Large intestine (tissue), 3 donors: ENCODE data around the gene PANK2. TPM values are rescaled to one million over a fixed set of nuclear protein-coding genes. Genes with fewer than 3 reads are reported as not detected.
"Not testable (repeated sequence)": the region's sequence is repeated elsewhere in the genome, so short reads cannot be mapped to it uniquely, and the experiment has no call there.

ENCODE experiments used
- DNase-seq, 2 donors: peaks; one replicate each; pipeline versions ENCODE4 v3.0.0 to v3.0.0-alpha.2; 2013
- H3K27ac ChIP-seq: one replicate; pipeline ENCODE4 v1.5.1; 2013; ENCODE audit warnings: low read length
- H3K27me3 ChIP-seq: 2 replicates; pipeline ENCODE4 v1.6.1; 2013; ENCODE audit warnings: low read length; ENCODE audit not compliant: control insufficient read depth, insufficient read depth
- H3K36me3 ChIP-seq: 2 replicates; pipeline ENCODE4 v1.6.1; 2013; ENCODE audit warnings: low read length; ENCODE audit not compliant: control insufficient read depth, insufficient read depth
- H3K4me1 ChIP-seq: one replicate; pipeline ENCODE4 v1.6.1; 2013; ENCODE audit warnings: low read length; ENCODE audit not compliant: control insufficient read depth, insufficient read depth
- H3K4me3 ChIP-seq: one replicate; pipeline ENCODE4 v1.5.1; 2013; ENCODE audit warnings: low read length
- H3K9me3 ChIP-seq: one replicate; pipeline ENCODE4 v1.6.1; 2013; ENCODE audit warnings: mild to moderate bottlenecking, low read depth, low read length, moderate library complexity; ENCODE audit not compliant: control insufficient read depth
- WGBS: methylation state at CpG from one replicate; pipeline ENCODE4 v1.1.5; 2013; ENCODE audit warnings: low lambda C conversion rate; ENCODE audit not compliant: insufficient coverage; 5-methylcytosine and 5-hydroxymethylcytosine counted together
- polyA plus RNA-seq: library from polyadenylated mRNA; unstranded; fragments of 120-200 nt; gene quantifications from one replicate; pipeline ENCODE4 v1.2.1, GENCODE V29; 2013

Gene PANK2
- polyA plus RNA-seq, 1 donor: 24.3 TPM

DNA sequence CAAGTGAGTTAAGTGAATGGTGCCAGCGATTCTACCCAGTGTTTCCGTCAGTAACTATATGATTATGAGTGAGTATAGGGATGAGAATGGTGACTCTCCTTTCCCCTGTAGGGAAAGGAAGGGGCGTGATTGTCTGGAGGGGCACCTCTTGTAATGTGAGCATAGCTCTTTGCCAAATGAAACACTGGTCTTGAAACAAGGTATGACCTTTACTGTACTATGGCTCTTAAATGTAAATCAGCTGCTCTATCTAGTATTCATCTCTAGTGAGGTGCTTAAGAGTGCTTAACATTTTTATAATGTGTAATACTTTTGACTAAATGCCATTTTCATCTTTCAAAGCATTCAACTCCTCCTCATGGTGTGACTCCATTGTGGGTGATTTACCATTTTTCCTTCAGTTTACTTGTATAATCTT is 11.0 kb downstream of the PANK2 start:
- Histone ChIP-seq H3K9me3 (no peaks in the 10 kb centered on the region), H3K4me1 (no peaks in the 10 kb centered on the region), H3K27ac (no peak overlapping the region), H3K4me3 (no peak overlapping the region), H3K36me3 (peaks cover 3% of the 10 kb centered on the region), H3K27me3 (no peaks in the 10 kb centered on the region)
- DNase-seq: no peak
- no CpG with 5 or more reads among the region's 3 CpGs for WGBS

DNA sequence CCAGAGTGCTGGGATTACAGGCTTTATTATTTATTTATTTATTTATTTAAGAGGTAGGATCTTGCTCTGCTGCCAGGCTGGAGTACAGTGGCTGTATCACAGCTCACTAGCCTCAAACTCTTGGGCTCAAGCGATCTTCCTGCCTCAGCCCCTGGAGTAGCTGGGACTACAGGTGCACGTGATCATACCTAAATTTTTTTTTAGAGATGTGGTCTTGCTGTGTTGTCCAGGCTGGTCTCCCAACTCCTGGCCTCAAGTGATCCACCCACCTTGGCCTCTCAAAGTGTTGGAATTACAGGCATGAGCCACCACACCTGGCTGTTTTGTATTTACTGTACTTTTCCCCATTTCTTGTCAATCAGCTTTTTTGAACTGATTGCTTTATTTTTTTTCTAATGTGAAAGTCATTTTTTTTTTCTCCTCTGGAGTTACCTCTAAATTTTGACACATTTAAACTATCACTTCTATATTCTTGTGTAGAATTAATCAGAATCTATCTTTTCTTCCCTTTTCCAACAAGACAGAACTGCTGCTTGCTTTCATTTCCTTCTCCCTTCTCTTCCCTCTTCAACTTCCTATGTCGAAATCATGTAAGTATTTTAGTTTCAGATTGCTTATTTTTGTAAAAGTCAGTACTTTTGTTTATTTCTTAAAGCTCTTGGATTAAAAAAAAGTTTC is 12.0 kb downstream of the PANK2 start:
- H3K36me3 ChIP-seq: peaks cover 3% of the 10 kb centered on the region
- H3K4me1 ChIP-seq: no peaks in the 10 kb centered on the region
- DNase-seq: no peak
- H3K27ac ChIP-seq: no peak overlapping the region
- WGBS: 71% methylated on average over 1 of the region's 3 CpGs
- no peaks in the 10 kb centered on the region for H3K9me3 ChIP-seq
- no peak overlapping the region for H3K4me3 ChIP-seq
- no peaks in the 10 kb centered on the region for H3K27me3 ChIP-seq

DNA sequence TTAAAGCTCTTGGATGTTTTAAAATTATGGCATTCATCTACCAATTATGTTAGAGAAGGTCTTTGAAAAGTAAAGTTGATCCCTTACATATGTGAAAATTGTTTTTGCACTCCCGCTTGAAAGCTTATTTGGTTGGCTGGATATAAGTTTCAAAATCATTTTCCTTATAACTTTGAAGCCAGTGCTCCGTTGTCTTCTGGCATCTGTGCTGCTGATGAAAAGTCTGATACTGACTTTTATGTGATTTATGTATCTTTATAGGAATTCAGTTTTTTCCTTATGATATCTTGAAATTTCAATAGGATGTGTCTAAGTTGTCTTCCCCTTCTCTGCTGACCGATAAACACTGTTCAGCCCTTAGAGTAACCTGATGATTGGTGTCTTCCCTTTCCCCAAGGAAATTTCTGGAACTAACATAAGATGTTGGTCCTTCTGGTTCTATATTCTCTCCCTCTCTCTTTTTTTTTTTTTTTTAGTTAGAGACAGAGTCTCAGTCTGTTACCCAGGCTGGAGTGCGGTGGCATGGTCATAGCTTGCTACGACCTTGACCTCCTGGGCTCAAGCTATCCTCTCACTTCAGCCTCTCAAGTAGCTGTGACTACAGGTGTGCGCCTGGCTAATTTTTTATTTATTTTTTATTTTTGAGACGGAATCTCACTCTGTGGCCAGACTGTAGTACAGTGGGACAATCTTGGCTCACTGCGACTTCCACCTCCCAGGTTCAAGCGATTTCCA is 12.7 kb downstream of the PANK2 start:
- H3K9me3 ChIP-seq: no peaks in the 10 kb centered on the region
- 97% methylated on average over 5 of the region's 9 CpGs for whole genome bisulfite sequencing
- H3K27me3 ChIP-seq: no peaks in the 10 kb centered on the region
- DNase-seq: no peak
- H3K36me3 ChIP-seq: peaks cover under 1% of the 10 kb centered on the region
- no peak overlapping the region for H3K27ac ChIP-seq
- H3K4me1 ChIP-seq: no peaks in the 10 kb centered on the region
- H3K4me3 ChIP-seq: no peak overlapping the region

DNA sequence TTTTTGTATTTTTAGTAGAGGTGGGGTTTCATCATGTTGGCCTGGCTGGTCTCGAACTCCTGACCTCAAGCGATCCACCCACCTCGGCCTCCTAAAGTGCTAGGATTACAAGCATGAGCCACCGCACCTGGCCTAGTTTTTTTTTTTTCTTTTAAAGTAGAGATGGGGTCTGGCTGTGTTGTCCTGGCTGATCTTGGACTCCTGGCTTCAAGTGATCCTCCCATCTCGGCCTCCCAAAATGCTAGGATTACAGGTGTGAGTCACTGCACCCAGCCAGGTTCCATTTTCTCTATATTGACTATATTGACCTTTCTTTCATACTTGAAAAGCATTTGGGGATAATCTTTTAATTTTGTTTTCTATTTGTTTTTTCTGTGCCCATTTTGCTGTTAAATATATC is 13.3 kb downstream of the PANK2 start:
- no peaks in the 10 kb centered on the region for H3K36me3 ChIP-seq
- no peaks in the 10 kb centered on the region for H3K9me3 ChIP-seq
- no peaks in the 10 kb centered on the region for H3K4me1 ChIP-seq
- 100% methylated on average over 1 of the region's 5 CpGs for WGBS
- H3K27ac ChIP-seq: no peak overlapping the region
- H3K27me3 ChIP-seq: no peaks in the 10 kb centered on the region
- no peak for DNase-seq
- H3K4me3 ChIP-seq: no peak overlapping the region

DNA sequence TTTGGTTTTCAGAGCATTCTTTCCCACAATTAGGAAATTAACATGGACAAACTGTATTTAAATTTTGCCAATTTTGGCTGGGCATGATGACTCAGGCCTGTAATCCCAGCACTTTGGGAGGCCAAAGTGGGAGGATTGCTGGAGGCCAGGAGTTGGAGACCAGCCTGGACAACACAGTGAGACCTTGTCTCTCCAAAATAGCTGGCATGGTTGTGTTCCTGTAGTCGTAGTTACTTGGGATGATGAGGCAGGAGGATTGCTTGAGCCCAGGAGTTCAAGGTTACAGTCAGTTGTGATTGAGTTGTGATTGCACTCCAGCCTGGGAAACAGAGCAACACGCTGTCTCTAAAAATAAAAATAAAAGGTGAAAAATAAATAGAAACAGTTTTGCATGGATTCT is 15.0 kb downstream of the PANK2 start:
- Histone ChIP-seq H3K9me3 (no peaks in the 10 kb centered on the region), H3K27me3 (no peaks in the 10 kb centered on the region), H3K4me1 (no peaks in the 10 kb centered on the region), H3K36me3 (peaks cover 13% of the 10 kb centered on the region), H3K27ac (no peak overlapping the region), H3K4me3 (no peak overlapping the region)
- WGBS: no CpG with 5 or more reads among the region's 2 CpGs
- no peak for DNase-seq

DNA sequence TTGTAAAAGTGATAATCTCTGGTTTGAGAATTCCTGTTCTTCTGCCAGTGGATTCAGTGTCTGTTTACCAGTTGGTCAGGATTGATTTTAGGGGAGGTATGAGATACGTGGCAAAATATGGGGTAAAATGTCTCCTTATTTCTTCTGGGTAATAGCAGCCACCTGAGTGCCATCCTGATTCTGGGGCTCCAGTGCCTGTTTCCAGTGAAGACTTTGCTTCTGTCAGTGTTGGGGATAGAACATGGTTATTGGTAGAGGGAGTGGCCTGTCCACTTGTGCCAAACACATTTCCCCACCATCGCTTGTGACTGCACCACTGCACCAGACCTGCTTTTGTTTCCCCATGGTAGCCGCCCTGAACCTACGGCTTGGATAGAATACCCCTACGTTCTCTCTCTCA is 15.7 kb downstream of the PANK2 start:
- Histone ChIP-seq H3K36me3 (peaks cover 18% of the 10 kb centered on the region), H3K27ac (no peak overlapping the region), H3K4me1 (no peaks in the 10 kb centered on the region), H3K9me3 (no peaks in the 10 kb centered on the region), H3K27me3 (no peaks in the 10 kb centered on the region), H3K4me3 (no peak overlapping the region)
- DNase-seq: no peak
- no CpG with 5 or more reads among the region's 5 CpGs for WGBS

DNA sequence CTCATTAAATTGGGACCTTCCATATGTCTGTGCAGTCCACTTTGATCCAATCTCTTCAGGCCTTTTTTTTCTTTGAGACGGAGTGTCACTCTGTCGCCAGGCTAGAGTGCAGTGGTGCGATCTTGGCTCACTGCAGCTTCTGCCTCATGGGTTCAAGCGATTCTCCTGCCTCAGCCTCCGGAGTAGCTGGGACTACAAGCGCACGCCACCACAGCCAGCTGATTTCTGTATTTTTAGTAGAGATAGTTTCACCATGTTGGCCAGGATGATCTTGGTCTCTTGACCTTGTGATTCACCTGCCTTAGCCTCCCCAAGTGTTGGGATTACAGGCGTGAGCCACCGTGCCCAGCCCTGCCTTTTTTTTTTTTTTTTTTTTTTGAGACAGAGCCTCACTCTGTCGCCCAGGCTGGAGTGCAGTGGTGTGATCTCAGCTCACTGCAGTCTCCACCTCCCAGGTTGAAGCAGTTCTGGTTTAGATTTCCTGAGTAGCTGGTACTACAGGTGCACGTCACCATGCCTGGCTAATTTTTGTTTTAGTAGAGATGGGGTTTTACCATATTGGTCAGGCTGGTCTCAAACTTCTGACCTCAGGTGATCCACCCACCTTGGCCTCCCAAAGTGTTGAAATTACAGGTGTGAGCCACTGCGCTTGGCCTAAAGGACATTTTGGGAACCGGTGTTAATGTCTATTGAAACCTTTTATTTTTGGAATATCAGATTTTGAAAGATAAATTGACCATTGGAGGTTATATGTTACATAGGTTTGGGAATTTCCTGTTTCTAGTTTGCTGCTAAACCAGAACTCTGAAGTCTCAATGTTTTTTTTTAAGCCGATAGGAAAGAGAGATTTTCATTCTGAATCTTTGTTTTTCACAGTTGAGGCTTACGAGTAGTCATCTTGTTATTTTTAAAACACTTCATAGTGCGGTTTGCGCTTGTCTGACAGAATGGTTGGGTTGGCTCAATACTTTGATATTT is 17.8 kb downstream of the PANK2 start:
- H3K4me1 ChIP-seq, DNase-seq, H3K27me3 ChIP-seq, H3K4me3 ChIP-seq, H3K9me3 ChIP-seq, H3K27ac ChIP-seq: not testable (repeated sequence)
- H3K36me3 ChIP-seq: peaks cover 29% of the 10 kb centered on the region
- 100% methylated on average over 2 of the region's 17 CpGs for WGBS

DNA sequence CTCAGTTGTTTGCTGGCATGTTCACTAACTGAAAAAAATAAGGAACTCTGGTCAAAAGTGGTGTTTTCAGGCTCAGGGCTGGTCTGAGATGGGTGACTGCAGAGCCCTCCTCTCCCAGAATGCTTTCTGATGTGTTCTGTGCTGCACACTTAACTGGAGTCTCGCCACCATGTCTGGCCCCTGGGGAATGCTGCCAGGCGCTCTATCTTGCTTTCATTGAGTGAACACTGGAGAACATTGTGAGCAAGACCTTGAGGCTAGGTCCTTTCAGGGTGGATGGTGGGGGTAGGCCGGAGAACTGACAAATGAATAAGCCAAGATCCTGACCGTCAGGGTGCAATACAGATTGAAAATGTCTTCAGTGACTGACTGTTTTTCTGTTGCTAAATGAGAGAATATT is 19.5 kb downstream of the PANK2 start:
- H3K9me3 ChIP-seq: no peaks in the 10 kb centered on the region
- peaks cover 41% of the 10 kb centered on the region for H3K36me3 ChIP-seq
- no CpG with 5 or more reads among the region's 4 CpGs for WGBS

DNA sequence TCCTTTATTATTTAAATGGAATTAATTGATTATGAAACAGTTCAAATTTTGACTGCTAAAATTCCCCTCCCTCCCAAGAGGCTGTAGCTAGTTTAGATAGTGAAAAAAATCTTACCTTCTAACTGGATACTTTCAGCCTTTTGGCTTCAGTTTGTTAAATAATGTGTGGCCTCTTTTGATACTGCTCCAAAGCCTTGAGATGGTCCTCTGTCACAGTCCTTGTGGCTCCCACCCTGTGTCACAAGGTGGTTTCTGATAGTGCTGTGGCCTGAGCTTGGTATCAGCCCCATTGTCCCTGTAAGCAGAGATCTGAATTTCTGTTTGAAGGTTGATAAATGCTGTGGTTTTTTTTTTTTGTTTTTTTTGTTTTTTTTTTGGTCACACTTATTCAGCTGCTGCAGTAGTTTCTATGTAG is 20.8 kb downstream of the PANK2 start:
- Histone ChIP-seq H3K27me3 (no peaks in the 10 kb centered on the region), H3K27ac (no peak overlapping the region), H3K36me3 (peaks cover 51% of the 10 kb centered on the region), H3K4me3 (no peak overlapping the region), H3K4me1 (peaks cover 8% of the 10 kb centered on the region), H3K9me3 (no peaks in the 10 kb centered on the region)
- no peak for DNase-seq

More for the DNA sequence above, 19.5 kb downstream of the PANK2 start:
- Histone ChIP-seq H3K27ac (no peak overlapping the region), H3K4me3 (no peak overlapping the region), H3K4me1 (peaks cover 8% of the 10 kb centered on the region), H3K27me3 (no peaks in the 10 kb centered on the region)
- DNase-seq: no peak

DNA sequence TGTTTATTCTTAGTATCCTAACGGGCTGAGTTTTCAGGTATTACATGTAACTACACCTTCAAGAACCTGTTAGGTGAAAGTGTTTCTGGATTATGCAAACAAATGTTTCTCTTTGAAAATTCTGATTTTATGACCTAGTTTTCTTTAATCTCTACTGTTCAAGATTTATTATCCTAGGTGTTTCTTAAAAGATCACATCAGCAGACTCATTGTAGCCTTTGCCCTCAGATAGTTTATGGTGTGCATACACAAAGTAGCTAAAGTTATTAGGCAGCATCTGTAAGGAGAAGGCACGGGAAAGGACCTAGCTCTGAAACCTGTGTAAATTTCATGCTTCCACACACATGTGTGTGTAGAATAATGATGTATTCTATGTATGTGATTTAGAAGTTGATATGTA is 21.7 kb downstream of the PANK2 start:
- DNase-seq: peak in 1 of 2 donors; percentile 70
- Histone ChIP-seq H3K27me3 (no peaks in the 10 kb centered on the region), H3K36me3 (peaks cover 56% of the 10 kb centered on the region), H3K4me3 (no peak overlapping the region), H3K27ac (no peak overlapping the region), H3K4me1 (peaks cover 8% of the 10 kb centered on the region), H3K9me3 (no peaks in the 10 kb centered on the region)
- WGBS: 20% methylated on average over 1 of the region's 2 CpGs
